GM18519 (cell line): ENCODE measurements around the gene SORCS2.

Experiments
- ATAC-seq: cut with Tn5 transposase; IDR thresholded peaks from one replicate; pipeline ENCODE4 v1.9.1; 2021; ENCODE audit warnings: mild to moderate bottlenecking, moderate library complexity; ENCODE audit not compliant: unreplicated experiment, low FRiP score

The SORCS2 gene

GRCh38 chr4:7767966-7768365 is 575.6 kb downstream of the SORCS2 start:
- ATAC-seq, result no peak

GRCh38 chr4:7768736-7769135 is 576.4 kb downstream of the SORCS2 start:
- no peak for ATAC-seq

- ATAC-seq, result no peak
Measured at GRCh38 chr4:7769396-7770223, 577.3 kb downstream of the SORCS2 start.

DNA sequence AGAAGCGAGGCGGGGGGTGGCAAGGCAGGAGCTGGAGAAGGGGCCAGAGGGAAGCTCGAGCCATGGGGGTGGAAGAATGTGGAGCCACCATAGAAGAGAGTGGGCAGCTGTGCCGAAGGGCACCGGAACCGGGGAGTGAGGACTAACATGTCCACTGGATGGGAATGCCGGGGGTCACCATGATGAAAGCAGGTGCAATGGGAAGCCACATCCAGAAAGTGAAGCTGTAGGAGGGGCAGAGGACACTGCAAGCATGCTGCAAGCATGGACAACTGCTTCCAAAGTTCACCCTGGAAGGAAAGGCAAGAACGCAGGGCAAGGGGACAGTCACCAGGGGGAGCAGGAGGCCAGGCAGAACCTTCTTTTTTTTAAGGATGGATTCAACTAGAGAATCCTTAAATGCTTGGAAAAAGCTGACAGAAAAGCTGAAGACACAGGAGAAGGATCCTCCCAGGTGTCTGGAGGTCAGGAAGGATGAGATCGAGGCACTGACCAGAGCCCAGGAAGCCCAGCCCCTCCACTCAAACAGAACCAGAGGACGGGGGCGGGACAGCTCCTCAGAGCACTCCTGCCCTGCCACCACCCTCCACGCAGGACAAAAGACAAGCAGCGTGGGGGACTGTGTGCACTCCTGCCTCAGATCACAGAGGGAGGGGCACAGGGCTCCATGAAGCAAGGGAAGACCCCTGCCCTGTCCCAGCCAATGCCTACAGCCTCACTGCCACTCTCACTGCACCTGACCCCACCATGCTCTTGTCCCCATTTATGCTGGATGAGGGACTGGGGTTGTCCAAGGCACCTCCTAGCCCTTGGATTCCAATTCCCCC is 578.1 kb downstream of the SORCS2 start:
- ATAC-seq, result no peak

DNA sequence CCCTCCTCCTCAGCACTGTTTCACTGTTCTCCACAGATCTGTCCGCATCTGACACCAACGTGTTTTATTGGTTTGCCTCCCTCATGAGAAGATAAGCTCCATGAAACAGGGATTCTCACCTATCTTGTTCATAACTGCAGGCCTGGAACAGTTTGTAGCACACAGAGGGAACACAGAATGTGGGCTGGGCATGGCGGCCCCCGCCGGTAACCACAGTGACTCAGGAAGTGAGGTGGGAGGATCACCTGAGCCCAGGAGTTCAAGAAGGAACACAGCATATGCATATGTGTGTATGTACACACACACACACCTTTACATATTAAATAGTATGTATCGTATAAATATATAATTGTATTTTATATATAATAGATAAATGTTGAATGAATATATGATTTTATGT is 578.7 kb downstream of the SORCS2 start:
- no peak for ATAC-seq

- ATAC-seq, result peak; percentile 76
Measured at GRCh38 chr4:7771541-7772507, 579.5 kb downstream of the SORCS2 start.

DNA sequence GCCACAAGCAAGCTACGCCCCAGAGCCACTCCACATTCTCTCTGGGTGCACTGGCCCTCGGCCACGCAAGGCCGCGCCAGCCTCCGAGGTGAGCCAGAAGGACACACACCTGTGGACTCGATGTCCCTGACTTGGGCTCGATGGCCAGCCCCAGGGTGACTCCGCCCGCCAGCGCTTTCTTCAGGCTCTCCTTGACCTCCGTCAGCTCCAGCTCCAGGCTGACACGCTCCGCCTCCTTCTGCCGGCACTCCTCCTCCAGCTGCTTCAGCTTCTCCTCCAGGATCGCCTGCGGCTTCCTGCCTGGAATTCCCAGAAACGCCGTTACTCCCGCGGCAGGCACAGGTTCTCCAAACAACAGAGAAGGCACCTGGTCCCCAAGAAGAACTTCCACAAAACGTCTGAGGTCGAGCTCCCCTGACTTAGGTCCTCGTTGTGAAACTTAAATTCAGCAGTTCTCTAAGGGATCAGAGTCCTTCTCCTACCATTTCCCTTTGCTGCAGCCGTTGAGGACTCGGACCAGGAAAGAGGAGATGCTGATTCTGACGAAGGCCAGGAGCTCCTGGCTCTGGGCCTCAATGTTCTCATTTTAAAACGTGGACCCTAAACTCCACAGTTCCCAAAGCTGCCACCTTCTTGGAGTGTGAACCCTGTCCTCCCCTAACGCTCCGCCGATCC is 580.5 kb downstream of the SORCS2 start:
- ATAC-seq, result no peak

DNA sequence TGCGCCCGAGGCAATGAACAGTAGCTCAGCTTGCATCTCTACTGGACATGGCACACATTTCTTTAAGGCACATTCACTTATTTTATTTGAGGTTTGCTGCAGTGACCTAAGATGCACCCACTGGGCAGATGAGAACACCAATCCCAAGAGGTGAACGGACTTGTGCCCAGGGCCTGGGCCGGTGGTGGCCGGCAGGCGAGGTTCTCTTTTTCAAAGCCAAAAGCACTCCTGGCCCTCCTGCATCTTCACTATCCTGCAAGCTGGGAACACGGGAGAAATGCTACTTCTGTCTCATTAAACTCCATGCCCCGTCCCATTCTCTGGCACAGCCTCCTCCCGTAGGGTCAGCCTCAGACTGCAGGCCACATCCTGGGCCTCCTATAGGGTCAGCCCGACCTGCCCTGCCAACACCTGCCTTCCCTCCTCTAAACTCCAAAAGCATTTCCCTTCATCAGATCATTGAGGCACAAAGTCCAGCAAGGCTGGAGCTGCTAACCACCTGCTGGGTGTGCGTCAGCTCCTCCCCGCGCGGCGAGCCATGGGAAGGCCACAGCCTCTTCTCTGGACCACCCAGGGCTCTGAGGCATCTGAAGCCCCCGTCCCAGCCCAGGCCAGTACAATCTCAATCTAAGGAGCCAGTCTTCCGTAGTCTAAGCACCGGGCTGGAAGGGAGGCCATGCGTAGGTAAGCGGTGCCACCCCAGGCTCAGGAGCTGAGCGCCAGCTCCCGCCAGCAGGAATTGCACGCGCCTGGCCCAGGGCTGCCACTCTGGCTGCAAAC is 581.3 kb downstream of the SORCS2 start:
- no peak for ATAC-seq

- no peak for ATAC-seq
Measured at GRCh38 chr4:7774301-7775294, 582.3 kb downstream of the SORCS2 start.

DNA sequence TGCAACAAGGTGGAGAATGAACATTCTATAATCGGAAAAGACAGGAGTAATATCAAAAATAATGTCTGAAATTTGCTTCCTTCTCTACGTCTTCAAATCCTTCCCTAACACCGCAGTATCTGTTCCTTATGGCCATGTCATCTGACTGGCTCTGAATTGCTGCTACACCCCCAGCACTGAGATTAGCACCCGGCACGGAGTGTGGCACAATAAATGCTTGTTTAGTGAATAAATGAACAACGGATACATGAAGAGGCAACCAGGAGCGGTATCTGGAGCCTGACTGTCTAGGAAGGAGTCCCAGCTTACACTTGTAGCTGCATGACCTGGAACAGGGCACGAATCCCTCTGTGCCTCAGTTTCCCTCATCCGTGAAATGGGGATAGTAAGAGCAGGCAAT is 583.1 kb downstream of the SORCS2 start:
- ATAC-seq, result no peak

DNA sequence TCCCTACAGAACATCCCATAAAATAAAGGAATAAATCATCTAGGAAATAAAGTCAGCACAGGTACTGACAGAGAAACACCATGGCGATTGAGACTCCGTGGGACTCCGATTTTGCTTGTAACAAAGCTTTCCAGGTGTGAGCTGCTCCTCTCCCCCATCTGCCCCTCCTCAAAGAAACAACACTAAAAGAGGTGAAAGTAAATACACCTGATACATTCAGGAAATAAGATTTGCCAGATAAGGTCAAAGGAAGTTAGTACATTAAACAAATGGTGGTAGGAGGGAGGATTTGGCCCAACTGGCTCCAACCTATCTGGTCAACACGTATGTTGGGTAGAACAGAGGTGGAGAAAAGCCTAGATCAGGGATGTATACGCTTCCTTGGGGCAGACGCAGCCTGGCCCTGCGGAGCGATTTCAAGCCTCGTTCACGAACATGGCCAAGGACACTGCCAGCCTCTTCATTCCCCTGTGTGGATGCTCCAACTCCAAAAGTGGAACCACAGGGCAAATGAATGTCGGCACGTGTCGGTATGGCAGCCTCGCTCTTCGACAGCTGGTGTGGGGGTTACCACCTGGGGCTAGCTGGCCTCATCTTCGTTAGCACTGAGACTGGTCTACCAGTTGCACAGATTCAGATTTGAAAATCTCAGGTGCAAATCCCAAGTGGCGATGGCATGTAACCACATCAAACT is 584.8 kb downstream of the SORCS2 start:
- no peak for ATAC-seq

- no peak for ATAC-seq
Measured at GRCh38 chr4:7777871-7778509, 585.7 kb downstream of the SORCS2 start.

GRCh38 chr4:7778510-7779431 is 586.4 kb downstream of the SORCS2 start:
- no peak for ATAC-seq

GRCh38 chr4:7779432-7779768 is 587.1 kb downstream of the SORCS2 start:
- no peak for ATAC-seq

- no peak for ATAC-seq
Measured at GRCh38 chr4:7780751-7781348, 588.5 kb downstream of the SORCS2 start.

GRCh38 chr4:7781366-7781765 is 589.0 kb downstream of the SORCS2 start:
- ATAC-seq, result no peak
